IMR-90 (cell line): Measurements from ENCODE around the gene LINGO4. TPM values are rescaled to one million over a fixed set of nuclear protein-coding genes. Genes with fewer than 3 reads are reported as not detected.

Experiments used
- ATAC-seq: fragments of 200-7000 bp; cut with Tn5 transposase; 2 replicates; pipeline ENCODE4 v1.9.1; 2020; ENCODE audit warnings: low read depth, mild to moderate bottlenecking, moderate library complexity
- BruUV-seq: library from RNA; stranded (reverse); fragments of 400-500 nt; replicated peaks from 2 replicates; lab custom pipeline; 2021; lab: Mats Ljungman, UMichigan
- CTCF ChIA-PET: fragments of 300-600 bp; formaldehyde crosslinking; extraction: SDS; loops from one replicate; lab custom pipeline; 2021; ENCODE audit warnings: antibody characterized with exemption; lab: Yijun Ruan, JAX
- POLR2A ChIA-PET: fragments of 300-600 bp; sonication (Branson Sonifier 250); formaldehyde crosslinking; loops from one replicate; lab custom pipeline; 2022; ENCODE audit warnings: antibody characterized with exemption; ENCODE audit not compliant: unreplicated experiment; lab: Charles Lee
- DNase-seq: peaks from one replicate; pipeline ENCODE4 v3.0.0; 2013
- H2AFZ ChIP-seq: replicated peaks from 2 replicates; pipeline ENCODE3; 2013; ENCODE audit warnings: low read length, mild to moderate bottlenecking; ENCODE audit not compliant: poor library complexity
- H2AK5ac ChIP-seq: 2 replicates; pipeline ENCODE4 v1.6.1; 2013; ENCODE audit warnings: low read depth, low read length, inconsistent platforms
- H2AK9ac ChIP-seq: replicated peaks from 2 replicates; pipeline ENCODE3; 2013; ENCODE audit warnings: mild to moderate bottlenecking, low read depth, low read length, moderate library complexity; ENCODE audit not compliant: poor library complexity
- H2BK120ac ChIP-seq: 2 replicates; pipeline ENCODE4 v1.6.1; 2013; ENCODE audit warnings: low read depth, low read length, inconsistent platforms
- H2BK15ac ChIP-seq: 3 replicates; pipeline ENCODE4 v1.6.1; 2013; ENCODE audit warnings: low read depth, low read length, inconsistent platforms
- H2BK20ac ChIP-seq: 2 replicates; pipeline ENCODE4 v1.6.1; 2013; ENCODE audit warnings: low read depth, mild to moderate bottlenecking, inconsistent platforms, low read length, moderate library complexity
- H2BK5ac ChIP-seq: 2 replicates; pipeline ENCODE4 v1.6.1; 2013; ENCODE audit warnings: mild to moderate bottlenecking, low read depth, low read length, inconsistent platforms; ENCODE audit not compliant: poor library complexity, severe bottlenecking
- H3K14ac ChIP-seq: replicated peaks from 2 replicates; pipeline ENCODE4 v1.6.1; 2013; ENCODE audit warnings: low read depth, low read length, inconsistent platforms
- H3K18ac ChIP-seq: 2 replicates; pipeline ENCODE4 v1.6.1; 2013; ENCODE audit warnings: low read depth, low read length, control low read depth
- H3K23ac ChIP-seq: 2 replicates; pipeline ENCODE4 v1.6.1; 2013; ENCODE audit warnings: low read depth, low read length, inconsistent platforms
- H3K27ac ChIP-seq: 2 replicates; pipeline ENCODE4 v1.5.1; 2013; ENCODE audit warnings: mild to moderate bottlenecking, control low read depth, low read length; ENCODE audit not compliant: insufficient read depth
- H3K27me3 ChIP-seq: 2 replicates; pipeline ENCODE4 v1.6.1; 2013; ENCODE audit warnings: low read length; ENCODE audit not compliant: control insufficient read depth, insufficient read depth
- H3K36me3 ChIP-seq: 2 replicates; pipeline ENCODE4 v1.6.1; 2013; ENCODE audit warnings: low read length, mixed read lengths; ENCODE audit not compliant: control insufficient read depth, insufficient read depth
- H3K4ac ChIP-seq: 2 replicates; pipeline ENCODE4 v1.6.1; 2013; ENCODE audit warnings: low read depth, low read length, inconsistent platforms
- H3K4me1 ChIP-seq: 2 replicates; pipeline ENCODE4 v1.6.1; 2013; ENCODE audit warnings: low read length, mixed read lengths; ENCODE audit not compliant: control insufficient read depth, insufficient read depth
- H3K4me2 ChIP-seq: 2 replicates; pipeline ENCODE4 v1.6.1; 2013; ENCODE audit warnings: low read depth, mild to moderate bottlenecking, control low read depth, low read length, moderate library complexity
- H3K4me3 ChIP-seq: 2 replicates; pipeline ENCODE4 v1.5.1; 2013; ENCODE audit warnings: low read depth, mild to moderate bottlenecking, control low read depth, low read length, moderate library complexity; ENCODE audit not compliant: insufficient read depth
- H3K56ac ChIP-seq: 2 replicates; pipeline ENCODE4 v1.6.1; 2013; ENCODE audit warnings: low read length, inconsistent platforms; ENCODE audit not compliant: insufficient read depth; ENCODE audit errors: extremely low read depth
- H3K79me1 ChIP-seq, 2 experiments: 2 replicates each; pipeline ENCODE4 v1.6.1; 2013; ENCODE audit warnings: low read length in 2 of 2, inconsistent platforms in 1 of 2, low read depth in 1 of 2
- H3K9ac ChIP-seq: 2 replicates; pipeline ENCODE4 v1.6.1; 2013; ENCODE audit warnings: low read depth, low read length, control low read depth
- H3K9me1 ChIP-seq: 2 replicates; pipeline ENCODE4 v1.6.1; 2013; ENCODE audit warnings: low read length, inconsistent platforms; ENCODE audit not compliant: insufficient read depth
- H3K9me3 ChIP-seq: 2 replicates; pipeline ENCODE4 v1.6.1; 2013; ENCODE audit warnings: low read length; ENCODE audit not compliant: control insufficient read depth, insufficient read depth
- H4K20me1 ChIP-seq: 2 replicates; pipeline ENCODE4 v1.6.1; 2013; ENCODE audit warnings: low read length, inconsistent platforms; ENCODE audit not compliant: insufficient read depth
- H4K5ac ChIP-seq: 2 replicates; pipeline ENCODE4 v1.6.1; 2013; ENCODE audit warnings: mild to moderate bottlenecking, low read depth, low read length, control low read depth
- H4K8ac ChIP-seq, 2 experiments: 2 replicates each; pipeline ENCODE4 v1.6.1; 2013; ENCODE audit warnings: low read depth in 2 of 2, low read length in 2 of 2, control low read depth in 1 of 2, inconsistent platforms in 1 of 2
- H4K91ac ChIP-seq: 2 replicates; pipeline ENCODE4 v1.6.1; 2013; ENCODE audit warnings: low read depth, low read length, inconsistent platforms; ENCODE audit not compliant: insufficient read depth
- CEBPB ChIP-seq: IDR thresholded peaks from 2 replicates; pipeline ENCODE4 v1.6.1; 2012; ENCODE audit warnings: low read depth, low read length, improper control_type of control experiment
- MAZ ChIP-seq: IDR thresholded peaks from 2 replicates; pipeline ENCODE4 v1.6.1; 2012; ENCODE audit warnings: low read depth, mild to moderate bottlenecking, low read length, improper control_type of control experiment, moderate library complexity, borderline replicate concordance
- MXI1 ChIP-seq: IDR thresholded peaks from 2 replicates; pipeline ENCODE4 v1.6.1; 2012; ENCODE audit warnings: low read depth, mild to moderate bottlenecking, low read length, moderate library complexity, borderline replicate concordance
- POLR2A ChIP-seq: IDR thresholded peaks from 2 replicates; pipeline ENCODE4 v1.6.1; 2012; ENCODE audit warnings: mild to moderate bottlenecking, low read depth, low read length
- RCOR1 ChIP-seq: IDR thresholded peaks from 2 replicates; pipeline ENCODE4 v1.6.1; 2012; ENCODE audit warnings: mild to moderate bottlenecking, low read length, improper control_type of control experiment; ENCODE audit not compliant: insufficient replicate concordance
- RFX5 ChIP-seq: IDR thresholded peaks from 2 replicates; pipeline ENCODE4 v1.8.0; 2012; ENCODE audit warnings: low read depth, mild to moderate bottlenecking, low read length, moderate library complexity
- SMC3 ChIP-seq: fragments of 150-350 bp; IDR thresholded peaks from 2 replicates; pipeline ENCODE4 v1.6.1; 2016; ENCODE audit warnings: low read depth, mild to moderate bottlenecking, antibody characterized with exemption, low read length, moderate library complexity
- WGBS, 2 experiments: methylation state at CpG; one replicate each; pipeline versions ENCODE4 v1.1.5 to v1.1.7; 2013; ENCODE audit warnings: missing lambda C conversion rate in 2 of 2; ENCODE audit not compliant: insufficient read length in 1 of 2; ENCODE audit errors: extremely low coverage in 2 of 2; 5-methylcytosine and 5-hydroxymethylcytosine counted together
- dilution Hi-C: fragments of 300-500 bp; cut with HindIII; formaldehyde crosslinking; loops from one replicate; pipeline ENCODE4 v1.14.3; 2018; ENCODE audit warnings: low sequenced_read_pairs; ENCODE audit not compliant: unreplicated experiment
- in situ Hi-C: fragments of 300-500 bp; cut with MboI; formaldehyde crosslinking; loops from 3 replicates; pipeline ENCODE4 v1.14.3; 2019; ENCODE audit warnings: low sequenced_read_pairs, inconsistent platforms, mixed read lengths
- intact Hi-C: fragments of 100-400 bp; cut with micrococcal nuclease; formaldehyde crosslinking; loops from 2 replicates; pipeline ENCODE4 v1.10.0; 2022
- polyA plus RNA-seq, 3 experiments: library from polyadenylated mRNA; depleted of rRNA; stranded (reverse); fragments of >200 nt; gene quantifications; 2 replicates each; pipeline ENCODE4 v1.2.3, GENCODE V29; 2012; ENCODE audit warnings: low replicate concordance in 1 of 3
- total RNA-seq: library from RNA; depleted of rRNA; stranded (reverse); fragments of >200 nt; gene quantifications from 2 replicates; pipeline ENCODE4 v1.2.3, GENCODE V29; 2012

LINGO4 gene
- total and polyA plus RNA-seq, 2 of the 4 experiments (the other 2 are of a cell fraction): not detected

- Histone ChIP-seq H3K27me3 (peaks cover 89% of the 10 kb centered on the region), H2BK120ac (no peak overlapping the region), H3K9me3 (no peaks in the 10 kb centered on the region), H3K9me1 (no peaks in the 10 kb centered on the region; the same call in 1 of the 2 replicates), H3K4me1 (no peaks in the 10 kb centered on the region), H3K56ac (no peak overlapping the region), H2BK15ac (no peak overlapping the region), H4K91ac (no peak overlapping the region), H3K4me3 (no peak overlapping the region), H2BK5ac (no peak overlapping the region), H3K14ac (no peak overlapping the region), H2AK5ac (no peak overlapping the region), H3K27ac (no peak overlapping the region), H3K4me2 (no peak overlapping the region), H4K8ac (no peak overlapping the region), H3K36me3 (no peaks in the 10 kb centered on the region), H3K4ac (no peak overlapping the region), H2AFZ (no peak overlapping the region), H2BK20ac (no peak overlapping the region), H4K5ac (no peak overlapping the region), H3K18ac (no peak overlapping the region), H2AK9ac (no peak overlapping the region), H3K23ac (no peak overlapping the region), H3K9ac (no peak overlapping the region), H3K79me1 (no peaks in the 10 kb centered on the region), H4K20me1 (no peaks in the 10 kb centered on the region)
- dilution Hi-C loops (no loop called here), in situ Hi-C loops (no loop called here), intact Hi-C loops (no loop called here)
- TF ChIP-seq RFX5 (no peak), POLR2A (no peak), MAZ (no peak), CEBPB (no peak), RCOR1 (no peak), MXI1 (no peak), SMC3 (no peak)
- ATAC-seq: no peak
- CTCF ChIA-PET: no interaction called here
- no TSS peak for BruUV-seq
- DNase-seq: no peak
- no CpG with 5 or more reads among the region's 3 CpGs for WGBS, 2 experiments
- POLR2A ChIA-PET: no interaction called here
Measured at GRCh38 chr1:151803915-151804314, 1.3 kb downstream of the LINGO4 start.
